ENCODE results near the gene SMIM9. TPM values are rescaled to one million over a fixed set of nuclear protein-coding genes. Genes with fewer than 3 reads are reported as not detected.

Gene SMIM9
- total RNA-seq, 1 experiment from 2014 or later: not detected

DNA sequence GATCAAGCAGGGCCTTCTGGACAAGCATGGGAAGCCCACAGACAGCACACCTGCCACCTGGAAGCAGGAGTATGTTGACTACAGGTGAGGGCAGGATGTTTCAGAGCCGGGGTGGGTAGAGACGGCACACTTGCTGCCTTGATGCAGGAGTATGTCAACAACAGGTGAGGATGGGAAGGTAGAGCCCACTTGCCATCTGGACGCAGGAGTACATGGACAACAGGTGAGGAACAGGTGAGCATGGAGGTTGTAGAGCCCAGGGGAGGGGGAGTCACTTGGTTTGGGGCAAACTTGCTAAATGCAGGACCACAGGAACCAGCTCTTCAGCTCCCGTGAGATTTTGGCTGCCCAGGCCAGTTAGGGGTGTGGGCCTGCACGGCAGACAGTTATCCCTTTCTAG is 59.8 kb downstream of the SMIM9 start:
- ChIA-PET POLR2A (no interaction called here), CTCF (no interaction called here)
- no TSS peak for BruUV-seq (replicated peaks)
- no peak for ATAC-seq
- no peak for DNase-seq (ENCODE audit: low read depth, low spot score)
- H3K9me3 ChIP-seq (ENCODE audit: control insufficient read depth, insufficient read depth, low read depth, low read length): no peaks in the 10 kb centered on the region
- no peaks in the 10 kb centered on the region for H3K27me3 ChIP-seq (ENCODE audit: control insufficient read depth, insufficient read depth, low read length)
- intact Hi-C loops (cut with micrococcal nuclease; ENCODE audit: unreplicated experiment) (no loop called here), in situ Hi-C loops (cut with HindIII; ENCODE audit: low pct_unique_long_range_greater_than_20kb, low sequenced_read_pairs) (no loop called here)
- peaks cover 25% of the 10 kb centered on the region for H3K36me3 ChIP-seq (ENCODE audit: control insufficient read depth, insufficient read depth, low read length)
- peaks cover 26% of the 10 kb centered on the region for H3K4me1 ChIP-seq (ENCODE audit: control insufficient read depth, insufficient read depth, low read length)
- no peak overlapping the region for H3K27ac ChIP-seq (ENCODE audit: low read length)
- H3K4me3 ChIP-seq (ENCODE audit: low read depth in 2 of 2, low read length in 2 of 2): no peak overlapping the region
- TF ChIP-seq SIN3A (IDR thresholded peaks at IDR 0.05; ENCODE audit: borderline replicate concordance, insufficient read depth, low read depth, low read length) (no peak), TCF7L2 (IDR thresholded peaks at IDR 0.05; ENCODE audit: low read depth, low read length) (no peak), POLR2AphosphoS5 (IDR thresholded peaks at IDR 0.05; ENCODE audit: low read depth, low read length) (no peak)
- TF ChIP-seq, protein P1, sequence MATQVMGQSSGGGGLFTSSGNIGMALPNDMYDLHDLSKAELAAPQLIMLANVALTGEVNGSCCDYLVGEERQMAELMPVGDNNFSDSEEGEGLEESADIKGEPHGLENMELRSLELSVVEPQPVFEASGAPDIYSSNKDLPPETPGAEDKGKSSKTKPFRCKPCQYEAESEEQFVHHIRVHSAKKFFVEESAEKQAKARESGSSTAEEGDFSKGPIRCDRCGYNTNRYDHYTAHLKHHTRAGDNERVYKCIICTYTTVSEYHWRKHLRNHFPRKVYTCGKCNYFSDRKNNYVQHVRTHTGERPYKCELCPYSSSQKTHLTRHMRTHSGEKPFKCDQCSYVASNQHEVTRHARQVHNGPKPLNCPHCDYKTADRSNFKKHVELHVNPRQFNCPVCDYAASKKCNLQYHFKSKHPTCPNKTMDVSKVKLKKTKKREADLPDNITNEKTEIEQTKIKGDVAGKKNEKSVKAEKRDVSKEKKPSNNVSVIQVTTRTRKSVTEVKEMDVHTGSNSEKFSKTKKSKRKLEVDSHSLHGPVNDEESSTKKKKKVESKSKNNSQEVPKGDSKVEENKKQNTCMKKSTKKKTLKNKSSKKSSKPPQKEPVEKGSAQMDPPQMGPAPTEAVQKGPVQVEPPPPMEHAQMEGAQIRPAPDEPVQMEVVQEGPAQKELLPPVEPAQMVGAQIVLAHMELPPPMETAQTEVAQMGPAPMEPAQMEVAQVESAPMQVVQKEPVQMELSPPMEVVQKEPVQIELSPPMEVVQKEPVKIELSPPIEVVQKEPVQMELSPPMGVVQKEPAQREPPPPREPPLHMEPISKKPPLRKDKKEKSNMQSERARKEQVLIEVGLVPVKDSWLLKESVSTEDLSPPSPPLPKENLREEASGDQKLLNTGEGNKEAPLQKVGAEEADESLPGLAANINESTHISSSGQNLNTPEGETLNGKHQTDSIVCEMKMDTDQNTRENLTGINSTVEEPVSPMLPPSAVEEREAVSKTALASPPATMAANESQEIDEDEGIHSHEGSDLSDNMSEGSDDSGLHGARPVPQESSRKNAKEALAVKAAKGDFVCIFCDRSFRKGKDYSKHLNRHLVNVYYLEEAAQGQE (IDR thresholded peaks at IDR 0.05; ENCODE audit: insufficient read depth in 1 of 2, low read depth in 2 of 2, low read length in 1 of 2): no peak
- TF ChIP-seq, protein P2, sequence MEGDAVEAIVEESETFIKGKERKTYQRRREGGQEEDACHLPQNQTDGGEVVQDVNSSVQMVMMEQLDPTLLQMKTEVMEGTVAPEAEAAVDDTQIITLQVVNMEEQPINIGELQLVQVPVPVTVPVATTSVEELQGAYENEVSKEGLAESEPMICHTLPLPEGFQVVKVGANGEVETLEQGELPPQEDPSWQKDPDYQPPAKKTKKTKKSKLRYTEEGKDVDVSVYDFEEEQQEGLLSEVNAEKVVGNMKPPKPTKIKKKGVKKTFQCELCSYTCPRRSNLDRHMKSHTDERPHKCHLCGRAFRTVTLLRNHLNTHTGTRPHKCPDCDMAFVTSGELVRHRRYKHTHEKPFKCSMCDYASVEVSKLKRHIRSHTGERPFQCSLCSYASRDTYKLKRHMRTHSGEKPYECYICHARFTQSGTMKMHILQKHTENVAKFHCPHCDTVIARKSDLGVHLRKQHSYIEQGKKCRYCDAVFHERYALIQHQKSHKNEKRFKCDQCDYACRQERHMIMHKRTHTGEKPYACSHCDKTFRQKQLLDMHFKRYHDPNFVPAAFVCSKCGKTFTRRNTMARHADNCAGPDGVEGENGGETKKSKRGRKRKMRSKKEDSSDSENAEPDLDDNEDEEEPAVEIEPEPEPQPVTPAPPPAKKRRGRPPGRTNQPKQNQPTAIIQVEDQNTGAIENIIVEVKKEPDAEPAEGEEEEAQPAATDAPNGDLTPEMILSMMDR (IDR thresholded peaks at IDR 0.05): no peak

Other genes with a start within 250 kb of the SMIM9 start
- not detected for gene CTAG1A, start 249.5 kb downstream of the SMIM9 start, total RNA-seq (2021; ENCODE audit: unreplicated experiment)
- not detected for gene CTAG1B, start 215.4 kb downstream of the SMIM9 start, total RNA-seq (2021; ENCODE audit: unreplicated experiment)
- gene CTAG2, start 181.1 kb downstream of the SMIM9 start, total RNA-seq (2021; ENCODE audit: unreplicated experiment): not detected
- gene GAB3, start 83.6 kb downstream of the SMIM9 start, total RNA-seq (2021; ENCODE audit: unreplicated experiment): 8.2 TPM
- gene DKC1, start 71.8 kb downstream of the SMIM9 start, total RNA-seq (2021; ENCODE audit: unreplicated experiment): 179 TPM
- gene MPP1, start 29.2 kb downstream of the SMIM9 start, total RNA-seq (2021; ENCODE audit: unreplicated experiment): 89.3 TPM
- gene F8A1, start 51.7 kb upstream of the SMIM9 start, total RNA-seq (2021; ENCODE audit: unreplicated experiment): 122 TPM
- 12.4 TPM for gene F8, start 188.1 kb upstream of the SMIM9 start, total RNA-seq (2021; ENCODE audit: unreplicated experiment)
- gene FUNDC2, start 192.2 kb upstream of the SMIM9 start, total RNA-seq (2021; ENCODE audit: unreplicated experiment): 68.8 TPM
- 13.0 TPM for gene CMC4, start 236.5 kb upstream of the SMIM9 start, total RNA-seq (2021; ENCODE audit: unreplicated experiment)
- 49.5 TPM for gene MTCP1, start 236.5 kb upstream of the SMIM9 start, total RNA-seq (2021; ENCODE audit: unreplicated experiment)
- gene BRCC3, start 236.8 kb upstream of the SMIM9 start, total RNA-seq (2021; ENCODE audit: unreplicated experiment): 37.4 TPM